ENCODE data around the gene GPT2. TPM values are rescaled to one million over a fixed set of nuclear protein-coding genes. Genes with fewer than 3 reads are reported as not detected.
"Not testable (repeated sequence)": the region's sequence is repeated elsewhere in the genome, so short reads cannot be mapped to it uniquely, and the experiment has no call there.

GPT2 gene
- polyA plus RNA-seq, 3 donors, result 30.0 to 62.0 (median 59.2) TPM

- WGBS, 3 donors, result 94 to 97% (median 96%) methylated on average over 6 of the region's 6 CpGs
- H3K27ac ChIP-seq (ENCODE audit: low read depth, low read length), result no peak overlapping the region
These were observed 26.0 kb upstream of the GPT2 start for GRCh38 chr16:46858151-46858550.

- no peak overlapping the region for H3K27ac ChIP-seq (ENCODE audit: low read depth, low read length)
- WGBS, 3 donors, result 80 to 83% (median 81%) methylated on average over 5 of the region's 5 CpGs
These were observed 24.4 kb upstream of the GPT2 start for GRCh38 chr16:46859719-46860152.

- 79 to 94% (median 92%) methylated on average over 16 of the region's 16 CpGs for WGBS, 3 donors
- H3K27ac ChIP-seq (ENCODE audit: low read depth, low read length), result no peak overlapping the region
These were observed 21.4 kb upstream of the GPT2 start for GRCh38 chr16:46862555-46863447.

- H3K27ac ChIP-seq (ENCODE audit: low read depth, low read length), result no peak overlapping the region
- WGBS, 3 donors, result 77 to 87% (median 86%) methylated on average over 1 of the region's 1 CpG
These were observed 17.9 kb upstream of the GPT2 start for GRCh38 chr16:46866286-46866685.

- WGBS, 3 donors, result 89 to 94% (median 92%) methylated on average over 2 of the region's 2 CpGs
These were observed 16.7 kb upstream of the GPT2 start for GRCh38 chr16:46867486-46867885.

GRCh38 chr16:46868891-46869290, 15.3 kb upstream of the GPT2 start:
- H3K27ac ChIP-seq (ENCODE audit: low read depth, low read length), result not testable (repeated sequence)
- WGBS, 3 donors, result 56 to 76% (median 75%) methylated on average over 2 of the region's 2 CpGs

More at GRCh38 chr16:46867486-46867885, 16.7 kb upstream of the GPT2 start:
- H3K27ac ChIP-seq (ENCODE audit: low read depth, low read length), result not testable (repeated sequence)

- no peak overlapping the region for H3K27ac ChIP-seq (ENCODE audit: low read depth, low read length)
- 79 to 89% (median 82%) methylated on average over 8 of the region's 8 CpGs for WGBS, 3 donors
These were observed 12.6 kb upstream of the GPT2 start for GRCh38 chr16:46871597-46871996.

- 82 to 98% (median 90%) methylated on average over 3 of the region's 3 CpGs for WGBS, 3 donors
- H3K27ac ChIP-seq (ENCODE audit: low read depth, low read length), result no peak overlapping the region
These were observed 11.0 kb upstream of the GPT2 start for GRCh38 chr16:46873201-46873600.

- WGBS, 3 donors, result 90 to 96% (median 92%) methylated on average over 8 of the region's 8 CpGs
- no peak overlapping the region for H3K27ac ChIP-seq (ENCODE audit: low read depth, low read length)
These were observed 8.9 kb upstream of the GPT2 start for GRCh38 chr16:46875243-46875642.

GRCh38 chr16:46882304-46882939, 1.7 kb upstream of the GPT2 start:
- H3K27ac ChIP-seq (ENCODE audit: low read depth, low read length), result no peak overlapping the region
- WGBS, 3 donors, result 26 to 65% (median 62%) methylated on average over 9 of the region's 9 CpGs

GRCh38 chr16:46882940-46883307, 1.2 kb upstream of the GPT2 start:
- 45 to 84% (median 78%) methylated on average over 6 of the region's 6 CpGs for WGBS, 3 donors
- H3K27ac ChIP-seq (ENCODE audit: low read depth, low read length), result no peak overlapping the region

- H3K27ac ChIP-seq (ENCODE audit: low read depth, low read length), result no peak overlapping the region
- 21 to 26% (median 25%) methylated on average over 10 of the region's 10 CpGs for WGBS, 3 donors
These were observed 841 bp upstream of the GPT2 start for GRCh38 chr16:46883353-46883689.

GRCh38 chr16:46884513-46885293, 541 bp downstream of the GPT2 start:
- H3K27ac ChIP-seq (ENCODE audit: low read depth, low read length), result no peak overlapping the region
- 3 to 5% (median 4%) methylated on average over 59 to 72 of the region's 72 CpGs for WGBS, 3 donors

GRCh38 chr16:46885960-46886763, 2.0 kb downstream of the GPT2 start:
- 42 to 62% (median 56%) methylated on average over 12 of the region's 12 CpGs for WGBS, 3 donors
- H3K27ac ChIP-seq (ENCODE audit: low read depth, low read length), result no peak overlapping the region

GRCh38 chr16:46886764-46887523, 2.8 kb downstream of the GPT2 start:
- H3K27ac ChIP-seq (ENCODE audit: low read depth, low read length), result no peak overlapping the region
- 46 to 90% (median 87%) methylated on average over 16 of the region's 16 CpGs for WGBS, 3 donors

GRCh38 chr16:46887524-46887854, 3.3 kb downstream of the GPT2 start:
- 35 to 73% (median 65%) methylated on average over 2 of the region's 2 CpGs for WGBS, 3 donors
- no peak overlapping the region for H3K27ac ChIP-seq (ENCODE audit: low read depth, low read length)

GRCh38 chr16:46889245-46889941, 5.2 kb downstream of the GPT2 start:
- WGBS, 3 donors, result 64 to 84% (median 83%) methylated on average over 5 of the region's 5 CpGs
- no peak overlapping the region for H3K27ac ChIP-seq (ENCODE audit: low read depth, low read length)

All from adipose tissue (tissue), 3 donors.